Ishikawa (cell line): ENCODE measurements around the gene GRIN2A.

Source experiments
- CEBPB ChIP-seq: IDR thresholded peaks from 2 replicates; pipeline ENCODE4 v1.6.1; 2012
- CREB1 ChIP-seq: IDR thresholded peaks from 2 replicates; pipeline ENCODE4 v1.6.1; 2012; ENCODE audit warnings: low read depth
- EGR1 ChIP-seq: IDR thresholded peaks from 2 replicates; pipeline ENCODE4 v1.6.1; 2012
- EP300 ChIP-seq: IDR thresholded peaks from 2 replicates; pipeline ENCODE4 v1.6.1; 2012; ENCODE audit warnings: borderline replicate concordance
- FOXM1 ChIP-seq: IDR thresholded peaks from 2 replicates; pipeline ENCODE4 v1.6.1; 2012; ENCODE audit warnings: low read depth, borderline replicate concordance
- NFIC ChIP-seq: IDR thresholded peaks from 2 replicates; pipeline ENCODE4 v1.6.1; 2012
- RAD21 ChIP-seq: IDR thresholded peaks from 2 replicates; pipeline ENCODE4 v1.6.1; 2012; ENCODE audit warnings: low read depth
- REST ChIP-seq: IDR thresholded peaks from 2 replicates; pipeline ENCODE4 v1.6.1; 2012; ENCODE audit warnings: low read depth, mild to moderate bottlenecking
- TAF1 ChIP-seq: IDR thresholded peaks from 2 replicates; pipeline ENCODE4 v1.6.1; 2012; ENCODE audit warnings: low read depth, mild to moderate bottlenecking
- TCF12 ChIP-seq: IDR thresholded peaks from 2 replicates; pipeline ENCODE4 v1.6.1; 2012; ENCODE audit warnings: low read depth
- YY1 ChIP-seq: IDR thresholded peaks from 2 replicates; pipeline ENCODE4 v1.6.1; 2012; ENCODE audit warnings: low read depth

GRCh38 chr16:9800186-9800738, 382.0 kb downstream of the GRIN2A start:
- TF ChIP-seq TCF12 (no peak), TAF1 (no peak), CREB1 (no peak), RAD21 (no peak), FOXM1 (no peak), CEBPB (no peak), EP300 (no peak), REST (no peak), YY1 (no peak), NFIC (no peak), EGR1 (no peak)
